Measurements from ENCODE around the gene STK40. TPM values are rescaled to one million over a fixed set of nuclear protein-coding genes. Genes with fewer than 3 reads are reported as not detected.

Gene STK40
- total and polyA plus RNA-seq, 5 experiments from 2014 or later: 21.6 to 47.8 (median 31.7) TPM

DNA sequence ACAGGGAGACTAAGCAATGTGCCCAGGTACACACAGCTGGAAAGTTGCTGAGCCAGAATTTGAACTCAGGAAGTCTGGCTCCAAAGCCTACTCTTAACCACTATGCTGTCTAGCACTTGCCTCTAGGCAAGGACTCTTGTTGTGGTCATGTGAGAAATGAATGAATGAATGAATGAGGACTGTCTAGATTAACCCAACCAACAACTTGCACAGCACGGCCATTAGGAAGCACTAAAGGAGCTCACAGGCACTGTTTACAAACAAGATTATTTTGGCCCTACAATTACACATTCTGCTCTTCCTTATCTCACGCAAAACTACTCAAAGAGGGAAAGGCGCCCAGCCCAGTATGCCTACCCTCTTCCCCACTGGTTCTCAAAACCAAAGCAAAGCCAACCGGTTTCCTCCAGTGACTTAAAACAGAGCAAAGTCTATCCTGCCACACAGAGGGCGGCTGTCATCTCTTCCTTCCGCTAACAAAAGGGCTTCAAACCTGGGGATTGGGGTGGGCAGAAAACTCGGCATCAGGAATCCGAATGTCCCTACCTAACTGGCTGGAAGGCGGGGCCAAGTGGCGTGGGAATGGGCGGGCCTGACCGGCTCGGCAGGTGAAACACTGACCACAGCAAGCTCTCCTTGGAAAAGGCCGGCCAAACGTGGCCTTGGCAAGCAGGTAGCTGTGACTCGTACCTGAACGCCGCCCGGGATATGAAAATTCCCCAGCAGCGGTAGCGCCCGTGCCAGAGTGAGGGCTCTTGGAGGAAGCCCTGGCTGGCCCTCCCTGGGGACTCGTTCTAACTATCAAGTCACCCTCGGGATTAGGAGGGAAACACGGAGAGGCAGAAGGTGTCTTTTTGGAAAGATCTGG lies 948 bp downstream of the STK40 start:
- DNase-seq: peak in 8 of 10 donors; percentile 24 to 68 (median 44)
- Mint-ChIP-seq H3K27me3 (no peaks in the 10 kb centered on the region), H3K36me3 (peaks cover 0 to 15% (median 0%) of the 10 kb centered on the region in 3 donors), H3K4me3 (peak overlapping the region; percentile 80 to 96 (median 92)), H3K4me1 (peaks cover 37 to 78% (median 63%) of the 10 kb centered on the region in 4 donors), H3K9me3 (no peaks in the 10 kb centered on the region), H3K27ac (peak overlapping the region; percentile 85 to 97 (median 95))
- POLR2A ChIA-PET: interaction anchor here (0.8 to 5.1 kb wide), 5 partner anchors 14 to 229 kb away, joined by 3 to 59 read pairs (median 5); partner anchors contain the start of genes LSM10 and MAP7D1
- ATAC-seq: peak in 1 of 2 donors; percentile 17

DNA sequence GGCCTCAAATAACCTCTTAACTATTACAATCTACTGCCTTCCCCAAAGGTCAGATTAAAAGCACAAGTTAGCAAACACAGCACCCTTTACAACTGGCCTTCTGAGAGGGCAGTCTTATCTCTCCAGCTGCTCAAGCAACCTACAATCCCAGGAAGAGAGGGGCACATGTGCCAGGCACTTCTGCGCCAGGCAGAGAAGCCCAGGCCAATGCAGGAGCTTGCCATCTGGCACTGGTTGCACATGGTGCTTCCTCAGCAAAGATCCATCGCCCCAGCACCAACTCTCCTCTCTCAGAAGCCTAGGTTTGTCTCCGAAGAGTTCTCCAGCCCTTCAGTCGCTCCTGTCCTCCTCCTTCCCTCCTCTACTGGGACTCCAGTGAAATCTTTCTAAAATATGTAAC lies 2.5 kb downstream of the STK40 start:
- H3K36me3 Mint-ChIP-seq: peaks cover 0 to 9% (median 2%) of the 10 kb centered on the region in 3 donors
- peak overlapping the region in 8 of 10 donors; percentile 25 to 85 (median 70) for H3K27ac Mint-ChIP-seq
- POLR2A ChIA-PET: interaction anchor here (5.1 kb wide), 1 partner anchor 16 kb away, joined by 59 read pairs; the partner anchor contains the start of gene LSM10
- H3K27me3 Mint-ChIP-seq: no peaks in the 10 kb centered on the region
- ATAC-seq: no peak
- H3K4me1 Mint-ChIP-seq: peaks cover 45 to 83% (median 72%) of the 10 kb centered on the region in 4 donors
- peak overlapping the region in 5 of 10 donors; percentile 12 to 80 (median 35) for H3K4me3 Mint-ChIP-seq
- no peaks in the 10 kb centered on the region for H3K9me3 Mint-ChIP-seq
- DNase-seq: no peak

DNA sequence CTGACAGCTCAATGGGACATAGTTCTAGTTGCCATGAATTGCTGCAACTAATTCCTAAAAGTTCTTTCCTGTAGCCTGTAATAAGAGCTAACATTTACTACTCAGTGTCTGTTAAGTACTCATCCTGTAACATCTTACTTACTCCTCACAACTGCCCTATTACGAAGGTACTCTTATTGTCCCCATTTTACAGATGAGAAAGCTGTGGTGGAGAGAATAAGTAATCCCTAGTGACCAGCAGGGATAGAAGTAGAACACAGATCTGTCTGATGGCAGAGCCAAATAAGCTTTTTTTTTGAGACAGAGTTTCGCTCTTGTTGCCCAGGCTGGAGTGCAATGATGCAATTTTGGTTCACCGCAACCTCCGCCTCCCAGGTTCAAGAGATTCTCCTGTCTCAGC lies 3.1 kb downstream of the STK40 start:
- H3K4me3 Mint-ChIP-seq: peak overlapping the region in 1 of 10 donors; percentile 8
- H3K36me3 Mint-ChIP-seq: peaks cover 0 to 9% (median 2%) of the 10 kb centered on the region in 3 donors
- DNase-seq: no peak
- H3K9me3 Mint-ChIP-seq: no peaks in the 10 kb centered on the region
- no peaks in the 10 kb centered on the region for H3K27me3 Mint-ChIP-seq
- peak overlapping the region in 3 of 10 donors; percentile 19 to 44 (median 28) for H3K27ac Mint-ChIP-seq
- POLR2A ChIA-PET: interaction anchor here (5.1 kb wide), 1 partner anchor 16 kb away, joined by 59 read pairs; the partner anchor contains the start of gene LSM10
- H3K4me1 Mint-ChIP-seq: peaks cover 45 to 86% (median 76%) of the 10 kb centered on the region in 4 donors
- no peak for ATAC-seq

DNA sequence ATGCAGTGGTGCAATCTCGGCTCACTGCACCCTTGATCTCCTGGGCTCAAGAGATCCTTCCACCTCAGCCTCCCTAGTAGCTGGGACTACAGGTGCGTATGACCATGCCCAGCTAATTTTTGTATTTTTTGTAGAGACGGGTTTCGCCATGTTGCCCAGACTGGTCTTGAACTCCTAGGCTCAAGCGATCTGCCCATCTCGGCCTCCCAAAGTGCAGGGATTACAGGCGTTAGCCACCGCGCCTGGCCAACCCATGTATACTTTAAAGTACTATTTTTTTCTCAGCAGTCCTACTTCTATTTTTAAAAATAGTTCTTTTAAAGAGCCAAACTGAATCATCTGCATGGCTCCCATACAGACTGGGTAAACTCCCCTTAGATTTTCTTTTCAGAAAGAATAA lies 3.5 kb downstream of the STK40 start:
- no peaks in the 10 kb centered on the region for H3K9me3 Mint-ChIP-seq
- H3K4me3 Mint-ChIP-seq: peak overlapping the region in 1 of 10 donors; percentile 19
- H3K36me3 Mint-ChIP-seq: peaks cover 0 to 9% (median 2%) of the 10 kb centered on the region in 3 donors
- ATAC-seq: no peak
- H3K4me1 Mint-ChIP-seq: peaks cover 42 to 85% (median 79%) of the 10 kb centered on the region in 4 donors
- peak overlapping the region in 7 of 10 donors; percentile 8 to 86 (median 27) for H3K27ac Mint-ChIP-seq
- H3K27me3 Mint-ChIP-seq: no peaks in the 10 kb centered on the region
- no peak for DNase-seq
- POLR2A ChIA-PET: no interaction called here

DNA sequence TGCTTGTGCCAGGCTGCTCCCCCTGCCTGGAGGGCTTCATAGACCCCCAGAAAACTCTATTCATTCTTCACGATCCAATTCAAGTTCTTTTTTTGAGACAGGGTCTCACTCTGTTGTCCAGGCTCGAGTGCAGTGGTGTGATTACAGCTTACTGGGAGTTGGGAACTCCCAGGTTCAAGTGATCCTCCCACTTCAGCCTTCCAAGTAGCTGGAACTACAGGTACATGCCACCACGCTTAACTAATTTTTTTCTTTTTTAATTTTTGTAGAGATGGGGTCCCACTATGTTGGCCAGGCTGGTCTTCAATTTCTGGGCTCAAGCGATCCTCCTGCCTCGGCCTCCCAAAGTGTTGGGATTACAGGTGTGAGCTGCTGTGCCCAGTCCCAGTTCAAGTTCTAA lies 4.3 kb downstream of the STK40 start:
- peak overlapping the region in 8 of 10 donors; percentile 9 to 86 (median 77) for H3K27ac Mint-ChIP-seq
- ATAC-seq (no peak), DNase-seq (peak in 1 of 10 donors; percentile 3)
- H3K9me3 Mint-ChIP-seq: no peaks in the 10 kb centered on the region
- peaks cover 0 to 9% (median 2%) of the 10 kb centered on the region in 3 donors for H3K36me3 Mint-ChIP-seq
- no peaks in the 10 kb centered on the region for H3K27me3 Mint-ChIP-seq
- peaks cover 41 to 78% (median 75%) of the 10 kb centered on the region in 4 donors for H3K4me1 Mint-ChIP-seq
- POLR2A ChIA-PET: no interaction called here
- no peak overlapping the region for H3K4me3 Mint-ChIP-seq

DNA sequence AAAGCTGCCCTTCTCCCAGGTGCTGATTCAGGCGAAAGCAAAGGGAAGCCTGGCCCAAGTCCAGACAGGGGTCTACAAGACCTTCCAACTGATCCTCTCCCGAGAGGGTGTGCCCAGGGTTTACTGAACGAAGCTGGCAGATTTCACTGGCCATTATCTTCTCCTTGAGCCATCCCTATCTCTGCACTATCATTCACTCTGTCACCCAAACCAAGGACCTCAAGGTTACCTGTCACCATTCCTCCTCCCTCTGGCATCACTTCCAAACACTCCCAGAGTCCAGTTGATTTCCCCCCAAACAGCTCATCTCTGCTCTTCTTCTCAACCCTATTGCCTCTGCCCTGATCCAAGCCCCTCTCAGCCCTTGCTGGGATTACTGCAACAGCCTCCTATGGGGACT lies 4.9 kb downstream of the STK40 start:
- DNase-seq (peak in 1 of 10 donors; percentile 30), ATAC-seq (no peak)
- H3K4me1 Mint-ChIP-seq: peaks cover 36 to 82% (median 75%) of the 10 kb centered on the region in 4 donors
- no peaks in the 10 kb centered on the region for H3K27me3 Mint-ChIP-seq
- peak overlapping the region; percentile 33 to 85 (median 74) for H3K27ac Mint-ChIP-seq
- POLR2A ChIA-PET: interaction anchor here (0.6 kb wide), 2 partner anchors 70 to 159 kb away, joined by 3 to 4 read pairs; no protein-coding TSS in a partner anchor
- peaks cover 0 to 12% (median 2%) of the 10 kb centered on the region in 3 donors for H3K36me3 Mint-ChIP-seq
- H3K4me3 Mint-ChIP-seq: peak overlapping the region in 1 of 10 donors; percentile 19
- H3K9me3 Mint-ChIP-seq: no peaks in the 10 kb centered on the region

DNA sequence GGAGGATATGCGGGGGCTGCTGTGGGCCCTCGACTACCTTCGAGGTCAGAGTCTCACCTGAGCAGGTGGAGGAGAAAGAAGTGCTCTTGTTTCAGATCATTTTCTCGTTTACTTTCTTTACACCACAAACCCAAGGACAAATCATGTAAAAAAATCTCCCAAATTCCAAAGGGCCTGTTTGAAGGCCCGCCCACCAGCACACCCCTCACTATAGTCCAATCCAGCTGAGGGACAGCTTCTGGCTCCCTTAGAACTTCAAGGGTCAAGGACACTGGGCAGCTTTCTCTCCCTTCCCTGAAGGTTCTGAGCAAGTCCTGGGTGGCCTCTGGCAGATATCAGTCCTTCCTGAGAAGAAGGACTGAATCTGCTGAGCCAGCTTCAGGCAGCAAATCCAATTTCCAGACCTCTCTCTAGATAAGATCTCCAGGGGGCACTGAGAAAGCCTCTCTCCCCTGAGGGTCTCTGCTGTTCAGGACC lies 5.5 kb downstream of the STK40 start:
- H3K36me3 Mint-ChIP-seq: peaks cover 0 to 12% (median 2%) of the 10 kb centered on the region in 3 donors
- no peak overlapping the region for H3K4me3 Mint-ChIP-seq
- H3K27me3 Mint-ChIP-seq: no peaks in the 10 kb centered on the region
- H3K27ac Mint-ChIP-seq: peak overlapping the region; percentile 25 to 83 (median 68)
- no peaks in the 10 kb centered on the region for H3K9me3 Mint-ChIP-seq
- H3K4me1 Mint-ChIP-seq: peaks cover 36 to 88% (median 76%) of the 10 kb centered on the region in 4 donors
- DNase-seq (peak in 1 of 10 donors; percentile 26), ATAC-seq (no peak)
- POLR2A ChIA-PET: interaction anchor here (0.6 kb wide), 2 partner anchors 71 to 159 kb away, joined by 3 to 4 read pairs; no protein-coding TSS in a partner anchor

DNA sequence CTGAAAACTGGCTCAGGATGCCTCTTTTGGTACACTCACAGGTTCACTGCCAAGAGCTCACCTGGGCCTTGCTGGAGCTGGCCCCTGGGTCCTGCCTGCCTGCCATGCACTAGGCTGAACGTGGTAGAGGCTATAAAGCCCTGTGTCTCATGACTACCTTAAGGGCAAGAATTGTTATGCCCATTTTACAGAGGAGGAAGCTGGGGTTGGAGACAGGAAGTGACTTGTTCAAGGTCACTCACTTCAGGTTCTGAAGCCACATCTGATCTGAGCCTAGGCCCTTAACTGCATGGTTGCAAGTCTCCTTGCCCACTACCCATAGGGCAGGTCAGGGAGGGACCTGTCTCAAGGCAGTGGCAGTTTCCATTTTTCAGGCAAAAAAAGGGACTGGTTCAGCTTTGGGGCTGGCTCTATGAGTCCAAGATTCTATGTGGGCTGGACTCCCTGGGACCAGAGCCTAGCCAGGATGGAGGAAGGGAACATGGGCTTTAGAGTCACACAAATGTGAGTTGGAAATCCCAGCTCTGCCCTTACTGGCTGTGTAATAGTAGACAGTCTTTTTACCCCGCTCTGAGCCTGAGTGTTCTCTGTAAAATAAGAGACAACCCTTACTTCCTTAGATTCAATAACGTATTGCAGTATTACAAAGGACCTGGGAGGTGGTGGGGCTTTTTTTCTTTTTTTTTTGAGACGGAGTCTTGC lies 7.8 kb downstream of the STK40 start:
- DNase-seq: no peak
- Mint-ChIP-seq H3K9me3 (no peaks in the 10 kb centered on the region), H3K27me3 (no peaks in the 10 kb centered on the region), H3K4me3 (peak overlapping the region in 2 of 10 donors; percentile 19 to 47), H3K36me3 (peaks cover 0 to 9% (median 2%) of the 10 kb centered on the region in 3 donors), H3K4me1 (peaks cover 37 to 91% (median 76%) of the 10 kb centered on the region in 4 donors), H3K27ac (peak overlapping the region; percentile 75 to 94 (median 81))
- POLR2A ChIA-PET: interaction anchor here (0.6 to 1.8 kb wide), 4 partner anchors 9 to 217 kb away, joined by 3 to 5 read pairs (median 4); no protein-coding TSS in a partner anchor
- peak in 1 of 2 donors; percentile 42 for ATAC-seq

DNA sequence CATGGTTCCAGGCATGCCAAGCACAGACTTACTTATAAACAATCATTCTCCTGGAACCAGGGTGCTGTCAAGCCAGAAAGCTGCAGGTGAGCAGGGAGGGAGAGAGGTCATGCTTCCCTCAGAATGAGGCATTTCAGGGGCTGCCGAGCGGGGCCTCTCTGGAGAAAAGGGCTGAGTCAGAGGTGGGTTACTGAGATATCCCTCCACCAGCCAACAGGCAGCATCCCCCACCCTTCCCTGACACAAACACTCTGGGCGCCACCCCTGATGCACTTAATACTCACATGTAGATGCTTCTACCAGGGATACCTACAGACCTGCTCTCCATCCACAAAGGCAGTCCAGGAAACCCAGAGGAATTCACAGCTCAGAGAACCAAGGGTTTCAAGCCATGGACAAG lies 13.1 kb downstream of the STK40 start:
- no peak for DNase-seq
- Mint-ChIP-seq H3K27me3 (no peaks in the 10 kb centered on the region), H3K9me3 (no peaks in the 10 kb centered on the region), H3K4me3 (no peak overlapping the region), H3K36me3 (peaks cover 0 to 3% (median 0%) of the 10 kb centered on the region in 3 donors), H3K4me1 (peaks cover 22 to 81% (median 59%) of the 10 kb centered on the region in 4 donors), H3K27ac (peak overlapping the region in 8 of 10 donors; percentile 24 to 93 (median 62))
- POLR2A ChIA-PET: interaction anchor here (0.6 kb wide), 2 partner anchors 21 to 425 kb away, joined by 3 read pairs; no protein-coding TSS in a partner anchor
- no peak for ATAC-seq

DNA sequence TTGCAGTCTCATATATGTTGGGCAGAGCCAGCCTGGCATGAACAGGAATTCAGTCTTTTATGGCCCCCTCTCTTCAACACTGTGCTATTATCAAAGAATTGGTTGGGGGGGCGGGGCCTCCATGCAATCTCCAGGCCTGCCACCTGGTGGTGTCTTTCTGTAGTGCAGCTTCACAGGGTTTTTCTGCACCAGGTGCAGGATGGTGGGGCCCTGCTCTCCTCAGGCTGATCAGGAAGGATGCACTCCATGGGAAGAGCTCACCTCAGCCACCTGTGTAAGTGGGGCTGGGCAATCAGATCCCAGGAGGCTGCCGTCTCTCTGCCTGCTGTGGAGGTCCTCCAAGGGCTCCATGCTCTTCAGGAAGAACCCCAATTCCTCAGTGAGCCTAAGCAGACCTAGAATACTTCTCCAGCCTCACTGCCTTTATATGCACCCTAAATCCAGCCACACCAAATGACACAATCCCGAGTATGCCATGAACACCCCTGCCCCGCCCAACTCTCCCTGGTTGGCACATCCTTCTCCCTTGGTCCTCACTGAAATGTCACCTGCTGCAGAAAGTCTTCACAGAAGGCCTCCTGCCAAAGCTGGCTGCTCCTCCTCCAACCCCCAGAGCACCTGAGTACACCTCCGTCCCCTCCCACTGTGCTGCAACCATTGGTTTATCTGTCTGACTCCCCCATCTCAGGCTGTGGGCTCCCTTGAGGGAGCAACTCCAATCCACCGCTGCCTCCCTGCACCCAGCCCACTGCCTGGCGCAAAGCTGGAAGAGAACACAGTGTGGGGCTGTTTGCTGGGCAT lies 16.5 kb downstream of the STK40 start:
- peak; percentile 72 to 91 (median 83) for DNase-seq
- Mint-ChIP-seq H3K4me3 (peak overlapping the region in 5 of 10 donors; percentile 15 to 46 (median 37)), H3K9me3 (no peaks in the 10 kb centered on the region), H3K27ac (peak overlapping the region; percentile 74 to 98 (median 88)), H3K36me3 (no peaks in the 10 kb centered on the region), H3K27me3 (no peaks in the 10 kb centered on the region), H3K4me1 (peaks cover 35 to 81% (median 67%) of the 10 kb centered on the region in 4 donors)
- POLR2A ChIA-PET: interaction anchor here (0.6 to 5.8 kb wide), 11 partner anchors 19 to 220 kb away, joined by 3 to 59 read pairs (median 4); partner anchors contain the start of genes EVA1B, LSM10, SH3D21 and TRAPPC3
- peak; percentile 41 to 45 for ATAC-seq

DNA sequence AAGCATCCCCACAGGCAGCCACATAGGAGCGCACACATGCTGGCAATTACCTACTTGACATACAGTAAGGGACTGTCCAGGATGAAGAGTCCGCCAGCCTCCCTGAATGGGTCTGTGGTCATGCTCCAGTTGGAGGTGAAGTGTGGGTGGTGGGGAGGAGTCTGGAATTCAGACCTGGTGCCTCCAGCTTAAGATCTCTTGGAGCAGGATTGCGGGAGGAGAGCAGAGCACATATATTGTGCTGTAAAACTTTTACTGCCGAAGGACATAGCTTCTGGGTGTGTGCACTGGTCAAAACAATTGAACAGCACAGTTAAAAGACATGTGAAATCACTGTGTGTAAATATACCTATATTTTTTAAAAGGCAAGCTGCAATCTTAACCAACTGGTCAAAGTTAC lies 17.9 kb downstream of the STK40 start:
- POLR2A ChIA-PET: interaction anchor here (0.6 to 5.8 kb wide), 11 partner anchors 9 to 207 kb away, joined by 3 to 59 read pairs (median 7); partner anchors contain the start of gene LSM10
- Mint-ChIP-seq H3K4me3 (peak overlapping the region in 4 of 10 donors; percentile 50 to 74 (median 62)), H3K36me3 (peaks cover 0 to 6% (median 0%) of the 10 kb centered on the region in 3 donors), H3K27me3 (no peaks in the 10 kb centered on the region), H3K4me1 (peaks cover 27 to 66% (median 53%) of the 10 kb centered on the region in 4 donors), H3K9me3 (no peaks in the 10 kb centered on the region), H3K27ac (peak overlapping the region; percentile 86 to 98 (median 95))
- ATAC-seq (no peak), DNase-seq (no peak)
